Measurements from ENCODE around the gene SLC47A2.

DNA sequence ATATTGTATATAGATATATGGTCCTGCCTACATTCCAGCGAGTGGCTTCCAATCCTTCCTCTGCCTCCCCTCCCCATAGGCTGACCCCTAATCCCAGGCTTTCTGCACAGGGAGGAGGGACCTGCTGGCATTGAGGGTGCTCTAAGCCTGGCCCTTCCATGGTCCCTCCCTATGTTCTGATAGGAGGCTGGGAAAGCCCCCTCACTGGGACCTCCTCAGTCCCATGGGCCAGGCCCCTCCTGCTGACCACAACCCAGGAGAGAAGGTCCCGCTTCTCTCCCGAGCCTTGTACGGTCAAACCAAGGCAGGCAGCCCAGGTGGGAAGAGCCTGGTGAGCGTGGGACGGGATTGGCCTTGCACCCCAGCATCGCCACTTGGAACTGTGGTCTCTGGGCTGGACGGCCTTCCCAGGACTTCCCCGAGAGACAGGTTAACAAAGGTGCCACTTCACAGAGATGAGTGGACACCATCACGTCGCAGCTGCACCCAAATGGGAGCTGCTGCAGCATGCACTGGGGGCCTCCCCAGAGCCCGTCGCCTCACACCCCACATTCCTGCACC, 30.9 kb upstream of the SLC47A2 start:
- TF ChIP-seq, protein P1, sequence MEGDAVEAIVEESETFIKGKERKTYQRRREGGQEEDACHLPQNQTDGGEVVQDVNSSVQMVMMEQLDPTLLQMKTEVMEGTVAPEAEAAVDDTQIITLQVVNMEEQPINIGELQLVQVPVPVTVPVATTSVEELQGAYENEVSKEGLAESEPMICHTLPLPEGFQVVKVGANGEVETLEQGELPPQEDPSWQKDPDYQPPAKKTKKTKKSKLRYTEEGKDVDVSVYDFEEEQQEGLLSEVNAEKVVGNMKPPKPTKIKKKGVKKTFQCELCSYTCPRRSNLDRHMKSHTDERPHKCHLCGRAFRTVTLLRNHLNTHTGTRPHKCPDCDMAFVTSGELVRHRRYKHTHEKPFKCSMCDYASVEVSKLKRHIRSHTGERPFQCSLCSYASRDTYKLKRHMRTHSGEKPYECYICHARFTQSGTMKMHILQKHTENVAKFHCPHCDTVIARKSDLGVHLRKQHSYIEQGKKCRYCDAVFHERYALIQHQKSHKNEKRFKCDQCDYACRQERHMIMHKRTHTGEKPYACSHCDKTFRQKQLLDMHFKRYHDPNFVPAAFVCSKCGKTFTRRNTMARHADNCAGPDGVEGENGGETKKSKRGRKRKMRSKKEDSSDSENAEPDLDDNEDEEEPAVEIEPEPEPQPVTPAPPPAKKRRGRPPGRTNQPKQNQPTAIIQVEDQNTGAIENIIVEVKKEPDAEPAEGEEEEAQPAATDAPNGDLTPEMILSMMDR (IDR thresholded peaks at IDR 0.05) = no peak
- no peak for TF ChIP-seq POLR2AphosphoS5 (IDR thresholded peaks at IDR 0.05)
